ENCODE results near the gene CDC14A.

CDC14A gene

DNA sequence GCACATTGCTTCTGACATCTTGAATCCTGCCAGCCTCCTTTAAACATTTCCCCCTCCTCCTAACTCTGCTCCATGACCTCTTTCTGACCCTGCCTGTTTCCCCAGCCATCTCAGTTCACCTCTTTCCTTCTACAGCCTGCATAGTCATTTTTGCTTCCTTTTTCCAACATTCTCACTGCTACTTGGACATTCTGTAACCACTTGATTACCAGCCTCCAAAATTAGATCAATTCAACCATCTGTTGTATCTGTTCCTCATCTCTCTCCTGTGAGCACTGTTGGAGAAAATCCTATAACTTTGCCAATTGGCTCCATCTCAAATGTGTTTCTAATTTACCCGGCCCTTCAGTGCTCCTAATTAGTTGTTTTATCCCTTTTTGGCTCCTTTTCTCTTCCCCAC lies 158.1 kb downstream of the CDC14A start:
- Histone ChIP-seq H4K20me1 (no peaks in the 10 kb centered on the region), H3K9me3 (replicated peaks in 1 of 11) (0 out of 22 replicates have a peak, but pooled peaks cover 0 to 4% (median 0%) of the 10 kb centered on the region in 11 experiments), H3K4me2 (peak overlapping the region in 7 of 11 experiments; percentile 3 to 86 (median 63); a peak in 13 of 22 replicates), H3K36me3 (peaks cover 24 to 80% (median 49%) of the 10 kb centered on the region in 11 experiments), H3K9ac (no peak overlapping the region), H3K27me3 (no peaks in the 10 kb centered on the region), H3K4me3 (no peak overlapping the region), H3K4me1 (peaks cover 0 to 35% (median 23%) of the 10 kb centered on the region in 10 experiments; a peak in 13 of 20 replicates), H3K27ac (peak overlapping the region in 5 of 11 experiments; percentile 28 to 68 (median 52); a peak in 7 of 22 replicates)
- TF ChIP-seq Cebpa-rat (IDR thresholded peaks at IDR 0.05): no peak

- no peak for TF ChIP-seq Cebpa-rat (IDR thresholded peaks at IDR 0.05)
- Histone ChIP-seq H3K9me3 (replicated peaks in 1 of 11) (no peaks in the 10 kb centered on the region), H3K27me3 (no peaks in the 10 kb centered on the region), H4K20me1 (no peaks in the 10 kb centered on the region), H3K27ac (peak overlapping the region in 5 of 11 experiments; percentile 28 to 68 (median 52); a peak in 7 of 22 replicates), H3K4me2 (peak overlapping the region in 7 of 11 experiments; percentile 3 to 86 (median 63); a peak in 11 of 22 replicates), H3K9ac (no peak overlapping the region), H3K4me3 (no peak overlapping the region), H3K4me1 (peaks cover 0 to 40% (median 26%) of the 10 kb centered on the region in 10 experiments; a peak in 13 of 20 replicates), H3K36me3 (peaks cover 19 to 79% (median 46%) of the 10 kb centered on the region in 11 experiments)
Observed at GRCh38 chr1:100511058-100511457, 158.8 kb downstream of the CDC14A start.

- H3K36me3 ChIP-seq: peaks cover 19 to 72% (median 49%) of the 10 kb centered on the region in 11 experiments
- no peak for TF ChIP-seq Cebpa-rat (IDR thresholded peaks at IDR 0.05)
- no peak overlapping the region for H3K9ac ChIP-seq
Observed at GRCh38 chr1:100511773-100512172, 159.5 kb downstream of the CDC14A start.

GRCh38 chr1:100512803-100513352 lies 160.6 kb downstream of the CDC14A start:
- Histone ChIP-seq H3K36me3 (peaks cover 14 to 61% (median 40%) of the 10 kb centered on the region in 11 experiments), H3K9ac (no peak overlapping the region), H3K9me3 (replicated peaks in 1 of 11) (no peaks in the 10 kb centered on the region), H4K20me1 (no peaks in the 10 kb centered on the region), H3K27ac (no peak overlapping the region), H3K4me1 (peaks cover 0 to 45% (median 26%) of the 10 kb centered on the region in 10 experiments; a peak in 13 of 20 replicates), H3K4me2 (no peak overlapping the region), H3K27me3 (no peaks in the 10 kb centered on the region), H3K4me3 (no peak overlapping the region)
- no peak for TF ChIP-seq Cebpa-rat (IDR thresholded peaks at IDR 0.05)

More at GRCh38 chr1:100511773-100512172, 159.5 kb downstream of the CDC14A start:
- Histone ChIP-seq H3K4me3 (no peak overlapping the region), H3K4me1 (peaks cover 0 to 41% (median 26%) of the 10 kb centered on the region in 10 experiments; a peak in 13 of 20 replicates), H3K9me3 (replicated peaks in 1 of 11) (no peaks in the 10 kb centered on the region), H4K20me1 (no peaks in the 10 kb centered on the region), H3K4me2 (peak overlapping the region in 3 of 11 experiments; percentile 63 to 86 (median 67); a peak in 5 of 22 replicates), H3K27ac (peak overlapping the region in 3 of 11 experiments; percentile 52 to 68 (median 66); a peak in 6 of 22 replicates), H3K27me3 (no peaks in the 10 kb centered on the region)

DNA sequence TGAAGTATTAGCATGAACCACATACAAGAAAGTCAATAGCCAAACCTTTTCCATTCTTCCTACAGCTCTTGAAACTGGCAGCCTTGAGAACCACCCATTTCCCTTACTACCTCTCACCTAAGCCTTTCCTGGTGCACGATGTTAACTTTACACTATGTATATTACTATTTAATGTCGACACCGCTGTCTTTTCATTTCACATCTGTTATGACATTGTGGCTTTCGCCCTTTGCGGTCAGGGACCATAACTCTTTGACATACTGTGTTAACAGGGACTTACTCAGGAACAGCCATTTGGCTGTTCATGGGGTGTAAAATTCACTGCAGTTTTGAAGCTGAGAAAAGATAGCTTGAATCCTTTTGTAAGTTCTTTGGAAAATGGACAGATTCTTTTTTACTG lies 164.6 kb downstream of the CDC14A start:
- Histone ChIP-seq H3K27ac (peak overlapping the region in 2 of 11 experiments; percentile 5 to 21; a peak in 3 of 22 replicates), H3K36me3 (peaks cover 0 to 32% (median 20%) of the 10 kb centered on the region in 11 experiments; a peak in 15 of 22 replicates), H3K9ac (no peak overlapping the region), H3K4me1 (peaks cover 0 to 29% (median 8%) of the 10 kb centered on the region in 10 experiments; a peak in 13 of 20 replicates), H4K20me1 (no peaks in the 10 kb centered on the region), H3K4me2 (peak overlapping the region in 1 of 11 experiments; percentile 0; a peak in 1 of 22 replicates), H3K27me3 (no peaks in the 10 kb centered on the region), H3K4me3 (no peak overlapping the region), H3K9me3 (replicated peaks in 1 of 11) (no peaks in the 10 kb centered on the region)
- TF ChIP-seq Cebpa-rat (IDR thresholded peaks at IDR 0.05): no peak

DNA sequence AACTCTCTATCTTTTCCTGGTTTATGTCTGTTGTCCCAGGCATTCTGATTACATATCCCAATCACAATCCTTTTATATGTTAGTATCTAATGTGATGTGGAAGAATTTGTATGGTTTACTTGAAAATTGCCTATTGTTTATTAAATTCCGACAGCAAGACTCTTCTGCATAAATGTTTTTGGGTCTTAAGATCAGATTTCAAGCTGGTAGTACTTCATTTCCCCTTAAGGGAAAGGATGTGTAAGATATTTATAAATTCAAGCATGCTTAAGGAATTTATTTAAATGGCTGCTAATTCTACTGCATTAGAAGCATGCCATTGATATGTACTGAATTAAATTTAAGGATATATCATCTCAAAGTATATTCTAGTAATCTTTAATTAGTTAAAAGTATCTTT lies 165.2 kb downstream of the CDC14A start:
- Histone ChIP-seq H3K9me3 (replicated peaks in 1 of 11) (no peaks in the 10 kb centered on the region), H3K9ac (no peak overlapping the region), H3K36me3 (peaks cover 0 to 29% (median 16%) of the 10 kb centered on the region in 11 experiments; a peak in 13 of 22 replicates), H3K27ac (no peak overlapping the region; a peak in 1 of 22 replicates), H3K4me2 (no peak overlapping the region), H4K20me1 (no peaks in the 10 kb centered on the region), H3K27me3 (no peaks in the 10 kb centered on the region), H3K4me3 (no peak overlapping the region), H3K4me1 (peaks cover 1 to 33% (median 14%) of the 10 kb centered on the region in 10 experiments; a peak in 17 of 20 replicates)
- TF ChIP-seq Cebpa-rat (IDR thresholded peaks at IDR 0.05): no peak

DNA sequence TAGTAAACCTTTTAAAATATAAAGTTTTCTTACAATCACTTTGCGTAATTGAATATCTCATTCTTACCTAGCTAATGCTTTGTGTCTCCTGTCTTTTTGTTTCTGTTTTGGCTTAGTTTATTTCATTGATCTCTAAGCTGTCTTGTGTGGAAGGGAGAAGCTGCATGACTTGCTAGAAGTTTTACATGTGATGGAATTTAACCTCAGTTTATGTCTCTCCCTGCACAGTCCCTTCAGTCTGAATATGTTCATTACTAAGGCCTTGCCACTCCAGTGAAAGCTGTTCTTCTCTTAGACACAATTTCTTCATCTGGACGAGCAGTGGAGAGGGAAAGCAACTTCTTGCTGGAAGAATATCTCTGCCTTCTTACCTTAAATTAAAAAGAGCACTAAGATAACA lies 165.7 kb downstream of the CDC14A start:
- Histone ChIP-seq H4K20me1 (no peaks in the 10 kb centered on the region), H3K9ac (no peak overlapping the region), H3K27ac (peak overlapping the region in 1 of 11 experiments; percentile 19; a peak in 1 of 22 replicates), H3K27me3 (no peaks in the 10 kb centered on the region), H3K4me3 (no peak overlapping the region), H3K9me3 (replicated peaks in 1 of 11) (no peaks in the 10 kb centered on the region), H3K4me2 (no peak overlapping the region), H3K36me3 (peaks cover 0 to 29% (median 16%) of the 10 kb centered on the region in 11 experiments; a peak in 13 of 22 replicates), H3K4me1 (peaks cover 6 to 38% (median 19%) of the 10 kb centered on the region in 10 experiments; a peak in 17 of 20 replicates)
- TF ChIP-seq Cebpa-rat (IDR thresholded peaks at IDR 0.05): no peak

- Histone ChIP-seq H3K27ac (peak overlapping the region in 10 of 11 experiments; percentile 18 to 80 (median 77); a peak in 20 of 22 replicates), H3K4me2 (peak overlapping the region in 10 of 11 experiments; percentile 4 to 64 (median 48); a peak in 18 of 22 replicates)
Observed at GRCh38 chr1:100523038-100523652, 170.8 kb downstream of the CDC14A start.

More at GRCh38 chr1:100523038-100523652, 170.8 kb downstream of the CDC14A start:
- peak overlapping the region in 7 of 11 experiments; percentile 6 to 58 (median 48); a peak in 10 of 22 replicates for H3K9ac ChIP-seq
- no peaks in the 10 kb centered on the region for H4K20me1 ChIP-seq
- H3K9me3 ChIP-seq (replicated peaks in 1 of 11): peaks cover 0 to 23% (median 0%) of the 10 kb centered on the region in 11 experiments; a peak in 8 of 22 replicates
- no peaks in the 10 kb centered on the region for H3K27me3 ChIP-seq
- H3K4me1 ChIP-seq: peaks cover 10 to 50% (median 34%) of the 10 kb centered on the region in 10 experiments; a peak in 18 of 20 replicates
- TF ChIP-seq Cebpa-rat (IDR thresholded peaks at IDR 0.05): peak in 7 of 11 experiments; percentile 20 to 78 (median 76); a peak in 12 of 22 replicates
- H3K4me3 ChIP-seq: no peak overlapping the region
- H3K36me3 ChIP-seq: peaks cover 0 to 8% (median 4%) of the 10 kb centered on the region in 11 experiments; a peak in 7 of 22 replicates

All from BLaER1 treated with 17β-estradiol and CSF1 and Interleukin-3, amounts not matched to agents 10 nM and 100 nM (cell line).